Measurements from ENCODE around the gene QPCTL.

GRCh38 chr19:45663800-45664199 lies 28.7 kb upstream of the QPCTL start:
- TF ChIP-seq CTCF (conservative IDR thresholded peaks at IDR 0.05) (no peak), ZFX (IDR thresholded peaks at IDR 0.05) (no peak)
